HG03439 (cell line): ENCODE results near the gene CLIP4.

Experiments
- ATAC-seq: cut with Tn5 transposase; IDR thresholded peaks from one replicate; pipeline ENCODE4 v1.9.1; 2021; ENCODE audit warnings: mild to moderate bottlenecking, moderate library complexity; ENCODE audit not compliant: unreplicated experiment

CLIP4 gene

DNA sequence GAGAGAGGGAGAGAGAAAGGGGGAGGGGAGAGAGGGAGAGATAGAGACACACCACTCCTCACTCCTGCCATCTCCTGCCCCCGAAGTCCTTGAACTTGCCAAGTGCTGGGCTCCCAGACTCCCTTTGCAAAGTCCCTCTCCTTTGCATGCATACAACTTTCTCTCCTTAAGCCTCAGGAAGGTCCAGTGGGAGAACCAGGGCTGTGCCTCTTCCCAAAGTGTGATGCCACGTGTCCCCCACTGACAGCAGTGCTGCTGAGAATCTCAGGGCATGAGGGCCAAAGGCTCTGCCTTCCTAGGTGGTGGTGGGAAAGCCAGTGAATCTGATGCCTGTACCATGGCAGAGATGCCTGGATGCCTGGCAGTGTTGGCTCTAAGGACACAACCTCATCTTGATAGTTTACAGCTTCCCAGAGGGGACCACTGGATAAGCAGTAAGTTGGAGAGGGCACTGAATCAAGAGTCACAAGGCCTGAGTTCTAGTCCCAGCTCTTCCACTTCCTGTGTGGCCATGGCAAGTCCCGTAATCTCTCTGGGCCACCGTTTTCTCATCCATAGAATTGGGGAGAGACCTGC is 103.4 kb downstream of the CLIP4 start:
- no peak for ATAC-seq

DNA sequence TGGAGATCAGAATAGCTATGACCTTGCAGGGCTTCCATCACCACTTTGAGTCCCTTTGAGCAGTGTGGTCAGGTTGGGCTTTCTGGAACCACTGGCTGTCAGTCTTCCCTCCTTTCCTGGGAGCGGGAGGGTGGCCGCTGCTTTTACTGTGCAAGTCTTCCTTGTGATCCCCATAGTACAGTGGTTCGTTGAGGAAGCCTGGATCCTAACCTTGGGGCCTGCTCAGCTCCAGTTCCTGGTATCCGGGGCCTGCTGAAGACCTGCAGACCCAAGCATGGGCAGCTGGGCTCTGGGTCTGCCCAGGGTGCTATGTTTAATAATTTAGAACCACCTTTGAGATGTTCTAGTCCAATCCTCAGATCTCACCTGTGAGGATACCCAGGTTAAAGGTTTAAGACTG is 104.2 kb downstream of the CLIP4 start:
- no peak for ATAC-seq

DNA sequence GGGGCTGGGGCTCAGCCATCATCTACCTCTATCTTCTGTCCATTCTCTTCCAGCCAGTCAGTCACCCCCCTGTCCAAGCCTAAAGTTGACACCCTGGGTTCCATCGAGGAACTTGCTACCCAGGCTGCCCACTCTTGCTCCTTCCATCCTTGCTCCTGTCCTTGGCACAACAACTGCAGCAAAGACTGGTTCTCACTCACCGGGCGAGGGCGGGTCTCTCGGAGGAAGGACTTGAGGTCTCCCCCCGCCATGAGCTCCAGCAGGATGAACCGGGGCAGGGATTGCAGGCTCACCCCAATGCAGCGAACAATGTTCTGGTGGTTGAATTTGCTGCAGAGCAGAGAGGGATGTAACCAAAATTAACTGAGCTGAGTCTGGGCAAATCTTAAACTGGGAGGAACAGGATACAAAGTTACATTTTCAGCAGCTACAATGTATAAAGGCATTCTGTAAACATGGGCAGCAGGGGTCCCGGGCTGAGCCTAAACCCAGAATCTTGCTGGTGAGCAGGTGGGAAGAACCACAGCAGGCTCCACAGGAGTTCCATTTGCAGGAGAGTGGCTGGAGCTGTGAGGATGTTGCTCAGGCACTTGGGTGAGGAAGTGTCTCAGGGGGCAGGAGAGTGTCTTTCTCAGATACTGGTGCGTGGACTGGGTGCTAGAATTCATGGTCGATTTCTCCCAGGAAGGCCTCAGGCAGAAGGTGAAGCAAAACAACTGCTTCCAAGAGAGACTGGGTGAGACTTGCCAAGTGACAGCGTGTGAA is 105.5 kb downstream of the CLIP4 start:
- no peak for ATAC-seq

DNA sequence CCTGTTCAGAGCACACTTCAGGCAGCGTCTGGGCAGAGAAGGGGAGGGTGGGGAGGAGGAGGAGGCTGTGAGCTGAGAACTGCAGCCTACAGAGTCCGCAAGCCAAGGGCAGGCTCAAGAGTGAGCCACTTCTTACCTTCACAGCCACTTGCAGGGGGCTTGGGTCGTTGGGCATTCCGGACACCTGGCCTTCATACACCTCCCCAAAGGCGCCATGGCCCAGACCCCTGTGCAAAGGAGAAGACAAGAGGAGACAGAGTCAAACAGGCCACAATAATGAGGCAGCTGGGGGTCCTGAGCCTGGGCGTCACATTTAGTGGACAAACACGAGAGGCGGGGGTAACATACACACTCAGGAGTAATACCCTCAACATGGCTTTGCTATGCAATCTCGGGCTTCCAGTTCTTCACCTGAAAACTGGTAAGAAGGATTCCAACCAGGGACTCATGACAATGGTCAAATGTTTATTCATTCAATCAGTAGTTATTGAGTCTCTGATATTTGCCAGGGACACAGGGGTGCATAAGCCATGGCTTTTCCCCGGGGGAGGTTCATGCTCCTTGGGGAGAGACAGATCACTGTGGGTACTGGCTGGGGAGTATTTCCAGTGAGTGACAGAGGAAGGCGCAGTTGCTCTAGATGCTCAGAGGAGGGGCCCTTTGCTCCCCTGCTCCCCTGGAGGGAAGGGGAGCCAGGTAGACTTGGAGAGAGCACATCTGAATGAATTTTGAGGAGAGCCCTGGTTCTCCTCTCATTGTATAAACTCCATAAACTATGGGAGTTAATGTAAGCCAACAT is 107.4 kb downstream of the CLIP4 start:
- no peak for ATAC-seq

DNA sequence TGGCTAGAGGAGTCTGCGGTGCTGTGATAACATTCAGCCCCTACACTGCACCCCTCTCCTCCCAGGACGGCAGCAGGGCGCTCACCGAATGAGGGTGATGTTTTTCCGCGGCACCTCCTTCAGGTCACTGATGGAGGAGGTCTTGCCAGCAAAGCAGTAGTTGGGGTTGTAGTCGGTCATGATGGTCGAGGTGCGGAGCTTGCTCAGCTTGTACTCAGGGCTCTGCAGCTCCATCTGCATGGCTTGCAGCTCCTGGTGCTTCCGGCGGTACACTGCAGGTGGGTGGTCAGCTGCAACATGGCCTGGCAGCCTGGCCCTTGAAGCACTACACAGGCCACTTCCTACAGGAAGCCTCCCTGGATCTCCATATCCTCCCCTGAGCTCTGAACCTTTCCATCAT is 108.0 kb downstream of the CLIP4 start:
- no peak for ATAC-seq

DNA sequence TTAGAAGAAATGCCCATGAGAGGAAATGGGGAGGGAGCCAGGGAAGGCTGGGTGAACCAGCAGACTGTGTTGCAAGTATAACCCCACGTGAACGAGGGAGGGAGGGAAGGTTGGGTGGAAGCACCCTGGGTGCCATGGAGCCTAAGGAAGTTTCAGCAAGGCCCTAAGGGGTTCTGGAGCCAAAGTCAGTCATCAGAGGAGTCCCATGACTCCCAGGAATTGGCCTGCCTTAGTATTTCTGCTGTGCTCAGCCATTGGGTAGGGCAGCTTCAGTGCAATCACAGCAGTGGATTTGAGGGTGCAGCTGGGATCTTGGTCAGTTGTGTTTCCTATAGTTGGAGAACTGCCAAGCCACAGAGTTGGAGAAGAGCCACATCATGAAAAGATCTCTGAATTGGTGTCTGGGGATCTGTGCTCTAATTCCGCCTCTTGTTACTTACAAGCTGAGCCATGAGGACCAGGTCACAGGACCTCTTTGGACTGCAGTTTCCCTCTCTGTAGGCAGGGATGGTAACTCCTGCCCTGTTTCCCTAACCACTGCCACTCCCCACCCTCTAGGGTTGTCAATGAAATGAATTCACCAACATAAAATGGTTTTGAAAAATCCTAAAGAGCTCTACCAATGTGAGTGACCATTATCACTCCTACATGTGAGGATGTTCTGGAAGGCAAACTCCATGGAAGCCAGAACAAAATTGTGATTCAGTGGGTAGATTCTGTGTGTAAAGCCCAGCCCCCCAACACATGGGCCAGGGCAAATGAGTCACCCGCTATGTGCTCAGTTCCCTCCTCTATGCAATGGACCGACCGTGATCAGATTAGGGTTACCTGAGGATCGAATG is 108.9 kb downstream of the CLIP4 start:
- no peak for ATAC-seq

DNA sequence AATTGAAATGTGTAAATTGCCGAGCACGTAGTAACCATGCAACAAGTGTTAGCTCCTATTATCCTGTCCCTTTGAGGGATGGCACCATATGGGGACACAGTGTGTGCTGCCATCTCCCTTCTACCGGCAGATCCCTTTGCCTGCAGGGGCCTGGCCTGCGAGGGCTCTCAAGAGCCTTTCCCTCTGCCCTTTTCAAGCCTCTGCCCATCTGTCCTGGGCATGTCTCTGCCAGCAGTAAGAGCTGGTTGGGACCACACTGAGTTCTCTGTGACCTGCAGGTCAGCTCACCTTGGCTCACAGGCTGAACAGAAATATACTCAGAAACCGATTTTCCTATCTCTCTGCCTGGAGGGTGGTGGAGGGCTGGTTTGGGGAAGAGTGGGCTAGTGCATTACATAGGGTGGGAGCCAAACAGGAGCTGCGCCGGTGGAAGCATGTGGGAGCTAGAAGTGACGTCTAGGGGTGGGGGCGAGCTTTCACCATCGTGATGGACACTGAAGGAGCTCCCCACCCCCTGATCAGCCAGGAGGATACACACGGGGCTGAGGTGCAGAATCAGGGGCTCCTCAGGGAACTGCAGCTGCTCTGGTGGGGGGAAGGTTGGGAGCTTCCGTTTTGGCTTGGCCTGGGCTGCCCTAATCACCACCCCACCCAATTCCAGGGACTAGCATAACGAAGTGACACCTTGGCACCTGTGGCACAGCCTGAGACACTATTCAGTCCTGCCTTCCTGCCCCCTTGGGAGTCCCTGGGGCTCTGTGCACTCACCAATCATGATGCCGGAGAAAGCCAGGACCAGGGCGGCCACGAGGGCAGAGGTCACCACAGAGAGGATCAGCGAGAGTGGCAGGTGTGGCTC is 109.7 kb downstream of the CLIP4 start:
- no peak for ATAC-seq

DNA sequence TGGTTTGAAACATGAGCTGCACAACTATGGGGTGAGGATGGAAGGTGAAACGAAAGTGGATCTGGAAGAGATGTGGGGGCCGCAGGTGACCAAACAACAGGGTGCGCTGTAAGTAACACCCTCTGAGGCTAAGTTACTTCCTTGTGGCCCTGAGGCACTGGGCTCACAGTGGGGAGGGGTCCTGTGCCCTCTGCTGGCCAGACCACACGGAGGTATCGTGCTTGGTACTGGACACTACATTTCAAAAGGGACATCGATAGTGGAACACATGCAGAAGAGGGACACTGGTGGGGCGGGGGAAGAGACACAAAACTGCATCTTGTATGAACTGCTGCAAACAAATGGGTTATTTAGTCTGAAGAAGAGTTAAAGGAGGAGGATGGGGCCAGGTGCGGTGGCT is 110.6 kb downstream of the CLIP4 start:
- ATAC-seq = no peak

DNA sequence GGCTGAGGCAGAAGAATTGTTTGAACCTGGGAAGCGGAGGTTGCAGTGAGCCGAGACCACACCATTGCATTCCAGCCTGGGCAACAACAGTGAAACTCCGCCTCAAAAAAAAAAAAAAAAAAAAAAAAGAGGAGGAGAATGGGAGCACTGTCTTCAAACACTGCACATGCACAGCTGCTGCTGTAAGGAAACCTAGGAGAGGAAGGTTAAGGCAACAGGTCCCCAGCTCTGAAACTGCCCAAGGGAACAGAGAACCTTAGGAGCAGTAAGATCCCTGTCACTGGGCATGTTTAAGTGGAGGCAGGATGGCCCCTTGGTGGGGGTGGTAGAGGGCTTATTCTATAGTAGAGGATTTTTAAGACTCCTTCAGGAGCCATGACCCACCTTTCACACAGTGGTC is 111.2 kb downstream of the CLIP4 start:
- ATAC-seq = no peak

DNA sequence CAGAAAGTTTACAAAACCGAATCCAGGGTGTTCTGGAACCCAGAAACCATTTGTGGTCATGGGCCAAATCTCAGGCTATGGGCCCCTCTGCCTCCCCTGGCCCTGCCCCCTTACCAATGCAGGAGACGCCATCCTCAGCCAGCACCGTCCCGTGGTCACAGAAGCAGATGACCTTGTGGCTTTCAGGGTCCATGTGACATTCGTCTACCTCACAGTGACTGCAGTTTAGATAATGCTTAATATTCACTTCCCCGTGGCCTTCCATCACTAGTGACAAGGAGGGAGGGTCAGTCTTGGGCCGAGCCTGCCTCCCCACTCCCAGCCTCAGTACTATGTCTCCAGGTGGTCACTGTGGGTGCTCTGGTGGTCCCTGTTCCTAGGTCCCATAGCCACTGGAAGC is 111.6 kb downstream of the CLIP4 start:
- ATAC-seq = no peak

DNA sequence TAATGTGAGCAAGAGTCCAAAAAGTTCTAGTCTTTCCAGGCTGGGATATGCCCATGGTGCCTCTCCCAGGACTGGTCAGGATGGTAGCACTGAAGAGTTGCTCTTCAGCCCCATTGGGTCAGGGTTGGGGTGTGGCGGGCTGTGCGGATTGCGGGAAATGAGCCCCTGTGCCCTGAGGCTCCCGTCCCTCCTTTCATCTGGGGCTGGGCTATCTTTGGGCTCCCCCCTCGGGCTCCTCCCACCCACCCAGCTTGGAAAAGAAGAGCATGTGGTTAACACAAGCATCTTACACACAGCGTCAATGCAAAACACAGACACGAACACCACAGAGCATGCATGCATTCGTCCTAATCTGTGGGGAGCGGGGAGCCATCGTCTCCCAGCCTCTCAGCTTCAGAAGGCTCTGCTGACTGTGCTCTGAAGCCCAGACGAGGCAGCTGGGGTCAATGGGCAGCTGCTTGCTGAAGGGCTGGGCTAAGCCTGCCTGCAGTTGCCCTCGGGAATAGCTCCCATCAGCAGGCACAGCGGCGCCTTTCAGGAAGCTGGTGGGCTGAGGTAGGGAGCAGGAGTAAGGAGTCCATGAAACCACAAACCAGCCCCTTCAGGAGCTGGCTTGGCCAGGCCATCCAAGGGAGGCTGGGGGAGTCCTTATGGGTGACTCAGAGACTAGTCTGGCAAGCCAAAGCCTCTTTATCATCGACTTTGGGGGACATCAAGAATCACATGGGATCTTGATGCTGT is 112.9 kb downstream of the CLIP4 start:
- no peak for ATAC-seq

DNA sequence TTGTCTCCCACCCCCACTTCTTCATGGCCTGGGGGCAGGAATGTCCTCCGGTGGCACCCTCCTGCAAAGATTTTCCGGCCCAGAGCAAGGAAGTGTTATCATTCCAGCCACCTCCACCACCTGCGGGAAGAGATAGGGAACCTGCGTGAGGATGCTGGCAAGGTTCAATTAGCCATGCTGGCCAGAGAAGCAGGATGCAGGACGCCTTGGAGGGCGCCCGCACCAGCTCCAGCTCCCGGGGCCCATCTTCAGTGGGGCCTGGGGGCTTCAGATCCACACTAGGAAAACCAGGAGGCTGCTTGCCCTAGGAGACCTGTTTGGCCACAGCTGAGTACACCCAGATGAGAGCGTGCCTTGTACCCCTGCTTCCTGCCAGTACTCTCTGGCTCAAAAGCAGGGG is 113.7 kb downstream of the CLIP4 start:
- no peak for ATAC-seq

DNA sequence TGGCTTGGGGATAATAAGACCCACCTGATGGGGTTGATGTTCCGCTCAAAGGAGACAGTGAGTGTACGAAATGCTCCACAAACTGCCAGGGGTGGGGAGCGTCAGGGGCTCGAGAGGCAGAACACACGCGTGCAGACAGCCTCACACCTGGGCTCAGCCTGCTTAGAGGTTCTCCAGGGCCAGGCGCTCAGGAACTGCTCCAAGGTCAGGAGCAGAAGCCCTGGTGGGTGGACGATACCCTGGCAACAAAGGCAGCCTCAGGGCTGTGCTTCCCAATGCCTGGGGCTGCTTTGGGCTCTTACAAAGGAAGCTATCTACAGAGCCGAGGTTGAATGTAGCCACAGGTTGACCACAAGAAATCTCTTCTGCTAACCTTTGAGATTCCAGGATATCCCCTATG is 114.4 kb downstream of the CLIP4 start:
- ATAC-seq = no peak

DNA sequence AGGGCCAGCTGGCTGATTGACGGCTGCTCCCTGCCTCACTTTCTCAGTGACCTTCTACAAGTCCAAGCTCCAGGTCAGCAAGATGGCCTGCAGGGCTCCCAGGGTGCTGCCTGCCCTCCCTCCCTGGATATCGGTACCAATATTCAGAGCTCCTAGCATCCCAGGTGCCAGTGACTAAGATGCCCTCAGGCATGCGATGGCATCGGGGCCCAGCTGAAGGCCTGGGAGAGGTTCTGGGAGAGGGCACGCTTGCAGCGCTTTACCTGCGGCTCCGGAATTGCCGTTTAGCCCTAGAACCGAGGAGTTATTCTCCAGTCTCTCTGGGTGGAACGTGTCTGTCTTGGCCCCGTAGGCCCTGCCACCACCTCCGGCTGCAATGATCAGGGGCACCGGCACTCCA is 116.8 kb downstream of the CLIP4 start:
- no peak for ATAC-seq

DNA sequence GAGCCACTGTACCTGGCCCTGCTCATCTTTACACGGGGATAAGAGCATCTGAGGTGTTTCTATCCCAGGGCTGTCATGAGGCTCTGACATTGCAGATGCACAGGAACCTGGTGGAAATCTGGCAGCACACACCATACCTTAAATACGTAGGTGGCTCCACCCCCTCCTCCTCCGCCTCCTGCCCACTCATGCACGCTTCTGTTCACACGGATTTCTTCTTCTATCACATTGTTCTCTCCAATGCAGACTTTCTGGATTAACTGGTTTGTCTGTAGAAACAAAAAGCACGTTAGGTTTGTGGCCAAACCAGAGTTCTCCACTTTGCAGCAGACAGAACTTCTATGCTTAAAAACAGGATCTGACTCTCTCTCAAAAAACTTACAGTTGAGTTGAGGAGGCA is 118.2 kb downstream of the CLIP4 start:
- no peak for ATAC-seq

DNA sequence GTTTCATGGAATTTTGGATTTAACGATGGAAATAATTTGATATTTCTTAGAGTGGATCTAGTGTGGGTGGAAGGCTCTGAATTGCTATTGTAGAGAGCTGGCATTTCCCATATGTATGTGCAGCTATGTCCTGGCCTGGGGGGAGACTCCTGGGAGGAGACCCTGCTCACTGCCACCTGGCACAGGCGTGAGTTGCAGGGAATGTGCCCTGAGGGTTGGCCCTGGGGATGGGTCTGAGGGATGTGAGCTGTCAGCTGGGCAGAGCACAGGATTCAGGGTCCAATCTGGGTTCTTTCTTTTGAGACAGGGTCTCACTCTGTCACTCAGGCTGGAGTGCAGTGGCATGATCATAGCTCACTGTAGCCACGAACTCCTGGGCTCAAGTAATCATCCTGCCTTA is 120.2 kb downstream of the CLIP4 start:
- ATAC-seq = no peak

DNA sequence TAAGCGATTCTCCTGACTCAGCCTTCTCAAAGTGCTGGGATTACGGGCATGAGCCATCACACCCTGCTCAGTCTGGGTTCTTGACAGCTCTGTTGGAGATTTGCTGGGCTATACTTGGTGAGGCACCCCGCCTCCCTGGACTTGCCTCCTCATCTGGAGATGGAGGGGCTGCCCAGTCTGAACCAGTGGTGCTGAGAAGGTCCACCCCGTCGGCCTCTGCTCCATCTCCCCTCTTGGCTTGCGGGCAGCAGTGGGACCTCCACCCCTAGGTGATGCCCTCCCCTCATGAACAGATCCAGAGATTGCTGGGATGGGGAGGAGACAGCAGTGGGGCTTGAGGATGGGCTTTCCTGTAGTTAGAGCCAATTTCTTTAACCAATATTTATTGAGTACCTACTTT is 120.9 kb downstream of the CLIP4 start:
- no peak for ATAC-seq

DNA sequence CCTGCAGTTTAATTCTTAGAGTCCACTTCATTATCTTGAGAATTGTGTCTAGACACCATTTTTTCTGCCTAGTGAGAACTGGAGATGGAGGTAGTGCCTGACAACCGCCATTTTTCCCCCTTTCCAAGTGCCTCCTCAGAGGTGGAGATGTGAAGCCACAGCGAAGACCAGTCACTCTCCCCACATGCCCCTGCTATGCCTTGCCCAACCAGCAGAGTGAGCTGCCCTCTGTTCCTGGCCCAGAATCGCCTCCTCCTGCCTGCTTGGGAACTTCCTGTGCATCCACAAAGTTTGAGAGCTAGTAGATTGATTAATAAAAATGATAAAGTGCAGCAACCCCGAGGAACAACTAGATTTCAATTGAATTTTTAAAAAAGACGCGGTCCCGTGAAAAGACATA is 123.3 kb downstream of the CLIP4 start:
- ATAC-seq = no peak
